Islet precursor cell (in vitro differentiated cells): ENCODE measurements around the gene RGS19.
A peak's percentile ranks its signal among the peaks of the same experiment; 100 is the strongest.

Source experiments
- DNase-seq: peaks from one replicate; pipeline ENCODE4 v3.0.0-alpha.2; 2018

RGS19 gene

GRCh38 chr20:64047046-64047389 is 32.3 kb downstream of the RGS19 start:
- DNase-seq: no peak

GRCh38 chr20:64045346-64046011 is 33.8 kb downstream of the RGS19 start:
- no peak for DNase-seq

GRCh38 chr20:64044484-64045247 is 34.7 kb downstream of the RGS19 start:
- peak; percentile 81 for DNase-seq

GRCh38 chr20:64043768-64044167 is 35.5 kb downstream of the RGS19 start:
- DNase-seq: no peak

GRCh38 chr20:64042054-64042781 is 37.1 kb downstream of the RGS19 start:
- DNase-seq: no peak

- DNase-seq: no peak
Measured at GRCh38 chr20:64041781-64042053, 37.6 kb downstream of the RGS19 start.

- no peak for DNase-seq
Measured at GRCh38 chr20:64041040-64041780, 38.1 kb downstream of the RGS19 start.

GRCh38 chr20:64040231-64041039 is 38.9 kb downstream of the RGS19 start:
- no peak for DNase-seq

- DNase-seq: no peak
Measured at GRCh38 chr20:64039293-64040160, 39.8 kb downstream of the RGS19 start.

GRCh38 chr20:64038565-64039292 is 40.6 kb downstream of the RGS19 start:
- peak; percentile 88 for DNase-seq

- DNase-seq: peak; percentile 74
Measured at GRCh38 chr20:64038224-64038564, 41.1 kb downstream of the RGS19 start.

GRCh38 chr20:64037498-64038213 is 41.7 kb downstream of the RGS19 start:
- no peak for DNase-seq

- DNase-seq: no peak
Measured at GRCh38 chr20:64037199-64037497, 42.2 kb downstream of the RGS19 start.

GRCh38 chr20:64036346-64037198 is 42.7 kb downstream of the RGS19 start:
- DNase-seq: no peak

GRCh38 chr20:64035933-64036345 is 43.4 kb downstream of the RGS19 start, which contains the start of gene C20orf204:
Gene C20orf204 (plus strand): TSS chr20:64036182. CDS start chr20:64036324, 142 bp downstream.
- DNase-seq: no peak

- no peak for DNase-seq
Measured at GRCh38 chr20:64035066-64035932, 44.0 kb downstream of the RGS19 start.

- DNase-seq: no peak
Measured at GRCh38 chr20:64033981-64034493, 45.3 kb downstream of the RGS19 start.
